ENCODE results near the gene SPATS2L.

Gene SPATS2L

GRCh38 chr2:200525882-200526651 is 219.6 kb downstream of the SPATS2L start, which contains the start of gene SGO2:
Gene SGO2, plus strand, starts transcription at chr2:200526207. Its CDS starts 6,769 bp downstream, at chr2:200532976.
- peak; percentile 97 for DNase-seq

GRCh38 chr2:200528228-200528627 is 221.7 kb downstream of the SPATS2L start:
- no peak for DNase-seq

Measured in HCEC 1CT (cell line).